GM19023 (cell line): ENCODE results near the gene THBS1.

ENCODE experiments used
- ATAC-seq: cut with Tn5 transposase; IDR thresholded peaks from one replicate; pipeline ENCODE4 v1.9.1; 2021; ENCODE audit warnings: mild to moderate bottlenecking, moderate library complexity; ENCODE audit not compliant: unreplicated experiment

THBS1 gene

GRCh38 chr15:39573844-39574243 is 7.0 kb upstream of the THBS1 start:
- ATAC-seq = no peak

GRCh38 chr15:39574427-39574826 is 6.5 kb upstream of the THBS1 start:
- ATAC-seq = no peak

- ATAC-seq = no peak
Observed at GRCh38 chr15:39575180-39575579, 5.7 kb upstream of the THBS1 start.

GRCh38 chr15:39578851-39579486 is 1.9 kb upstream of the THBS1 start:
- no peak for ATAC-seq

- peak; percentile 28 for ATAC-seq
Observed at GRCh38 chr15:39579487-39580116, 1.3 kb upstream of the THBS1 start.

GRCh38 chr15:39580117-39580484 is 778 bp upstream of the THBS1 start:
- ATAC-seq = peak; percentile 85

- ATAC-seq = no peak
Observed at GRCh38 chr15:39581242-39581792, 438 bp downstream of the THBS1 start.

- no peak for ATAC-seq
Observed at GRCh38 chr15:39581793-39582285, 960 bp downstream of the THBS1 start.

- ATAC-seq = no peak
Observed at GRCh38 chr15:39582286-39582976, 1.6 kb downstream of the THBS1 start.

GRCh38 chr15:39582977-39583595 is 2.2 kb downstream of the THBS1 start:
- no peak for ATAC-seq

GRCh38 chr15:39583596-39584265 is 2.9 kb downstream of the THBS1 start:
- no peak for ATAC-seq

- ATAC-seq = no peak
Observed at GRCh38 chr15:39584266-39584659, 3.4 kb downstream of the THBS1 start.

GRCh38 chr15:39584662-39585388 is 3.9 kb downstream of the THBS1 start:
- ATAC-seq = no peak

GRCh38 chr15:39585389-39585841 is 4.5 kb downstream of the THBS1 start:
- ATAC-seq = no peak

GRCh38 chr15:39585871-39586301 is 5.0 kb downstream of the THBS1 start:
- ATAC-seq = no peak

- no peak for ATAC-seq
Observed at GRCh38 chr15:39586387-39587095, 5.7 kb downstream of the THBS1 start.

- ATAC-seq = no peak
Observed at GRCh38 chr15:39587096-39587721, 6.3 kb downstream of the THBS1 start.

- ATAC-seq = no peak
Observed at GRCh38 chr15:39587731-39588530, 7.1 kb downstream of the THBS1 start.
